Cardiac fibroblast (primary cell): ENCODE results near the gene KCTD17.

Experiments
- DNase-seq, 2 donors: peaks; one replicate each; pipeline versions ENCODE4 v3.0.0 to v3.0.0-alpha.2; 2010; ENCODE audit warnings: low read depth in 2 of 2
- H3K4me3 ChIP-seq, 2 donors: replicated peaks in 1 of 2; 1 replicate in 1 of 2; 2 replicates in 1 of 2; pipeline ENCODE4 v1.5.1; 2011; ENCODE audit warnings: low read depth in 2 of 2, low read length in 2 of 2, mild to moderate bottlenecking in 2 of 2, moderate library complexity in 1 of 2
- CTCF ChIP-seq: IDR thresholded peaks from one replicate; pipeline ENCODE4 v1.5.1; 2011; ENCODE audit warnings: low read depth, mild to moderate bottlenecking, low read length, inconsistent platforms

KCTD17 gene

GRCh38 chr22:37025500-37026070 lies 26.0 kb upstream of the KCTD17 start:
- H3K4me3 ChIP-seq = no peak overlapping the region
- DNase-seq = no peak
- TF ChIP-seq CTCF = no peak

GRCh38 chr22:37026325-37026724 lies 25.2 kb upstream of the KCTD17 start:
- no peak overlapping the region for H3K4me3 ChIP-seq
- no peak for DNase-seq
- no peak for TF ChIP-seq CTCF

- DNase-seq = no peak
- no peak for TF ChIP-seq CTCF
- H3K4me3 ChIP-seq = no peak overlapping the region
Observed at GRCh38 chr22:37027556-37027955, 24.0 kb upstream of the KCTD17 start.

GRCh38 chr22:37028692-37029674 lies 22.6 kb upstream of the KCTD17 start:
- no peak for DNase-seq
- no peak overlapping the region for H3K4me3 ChIP-seq
- TF ChIP-seq CTCF = no peak

- TF ChIP-seq CTCF = no peak
- no peak overlapping the region for H3K4me3 ChIP-seq
- DNase-seq = no peak
Observed at GRCh38 chr22:37030560-37031281, 20.8 kb upstream of the KCTD17 start.

- H3K4me3 ChIP-seq = no peak overlapping the region
- no peak for DNase-seq
- TF ChIP-seq CTCF = no peak
Observed at GRCh38 chr22:37032134-37032534, 19.4 kb upstream of the KCTD17 start.
